ENCODE results near the gene GRIK3. TPM values are rescaled to one million over a fixed set of nuclear protein-coding genes. Genes with fewer than 3 reads are reported as not detected.

GRIK3 gene
- total RNA-seq, 1 donor from 2014 or later, result not detected

- no peak for DNase-seq (ENCODE audit: extremely low spot score, unreplicated experiment)
- no peaks in the 10 kb centered on the region for H3K9me3 Mint-ChIP-seq (ENCODE audit: unreplicated experiment)
- TF ChIP-seq CTCF (IDR thresholded peaks at IDR 0.05), result no peak
- no peak overlapping the region for H3K27ac Mint-ChIP-seq (ENCODE audit: unreplicated experiment)
- H3K4me3 Mint-ChIP-seq (ENCODE audit: unreplicated experiment), result no peak overlapping the region
- no peaks in the 10 kb centered on the region for H3K4me1 Mint-ChIP-seq (ENCODE audit: unreplicated experiment)
- H3K27me3 Mint-ChIP-seq (ENCODE audit: unreplicated experiment), result no peaks in the 10 kb centered on the region
- no peaks in the 10 kb centered on the region for H3K36me3 Mint-ChIP-seq (ENCODE audit: unreplicated experiment)
Measured at GRCh38 chr1:36835017-36835695, 199.2 kb downstream of the GRIK3 start.

GRCh38 chr1:36834586-36834985, 199.7 kb downstream of the GRIK3 start:
- Mint-ChIP-seq H3K9me3 (ENCODE audit: unreplicated experiment) (no peaks in the 10 kb centered on the region), H3K4me1 (ENCODE audit: unreplicated experiment) (no peaks in the 10 kb centered on the region), H3K27me3 (ENCODE audit: unreplicated experiment) (no peaks in the 10 kb centered on the region), H3K4me3 (ENCODE audit: unreplicated experiment) (no peak overlapping the region), H3K36me3 (ENCODE audit: unreplicated experiment) (no peaks in the 10 kb centered on the region), H3K27ac (ENCODE audit: unreplicated experiment) (no peak overlapping the region)
- DNase-seq (ENCODE audit: extremely low spot score, unreplicated experiment), result no peak
- TF ChIP-seq CTCF (IDR thresholded peaks at IDR 0.05), result no peak

DNA sequence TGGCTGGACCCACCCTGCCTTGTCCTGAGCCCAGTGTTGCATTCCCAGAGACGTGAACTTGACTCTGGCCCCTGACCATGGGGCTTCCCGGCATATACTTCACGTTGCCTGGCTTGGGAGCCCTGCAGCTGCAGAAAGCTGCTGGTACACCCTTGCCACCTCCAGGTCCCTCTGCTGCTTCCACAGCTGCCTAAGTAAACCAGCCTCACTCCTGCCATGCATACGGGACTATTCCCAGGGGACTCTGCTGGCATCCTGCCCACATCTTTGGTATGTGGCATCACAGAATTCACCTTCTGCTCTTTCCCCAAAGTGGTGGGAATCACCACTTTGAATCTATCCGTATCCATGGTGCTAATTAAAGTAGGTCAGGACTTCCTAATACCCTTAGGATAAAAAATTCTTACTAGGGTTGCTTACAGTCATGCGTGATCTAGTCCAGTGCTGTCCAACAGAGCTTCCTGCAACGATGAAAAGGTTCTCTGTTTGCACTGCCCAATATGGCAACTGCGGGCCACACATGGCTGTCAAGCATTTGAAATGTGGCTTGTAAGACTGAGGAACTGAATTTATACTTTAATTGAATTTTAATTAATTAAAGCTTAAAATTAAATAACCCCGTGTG, 203.0 kb downstream of the GRIK3 start:
- H3K4me1 Mint-ChIP-seq (ENCODE audit: unreplicated experiment), result no peaks in the 10 kb centered on the region
- no peaks in the 10 kb centered on the region for H3K27me3 Mint-ChIP-seq (ENCODE audit: unreplicated experiment)
- H3K36me3 Mint-ChIP-seq (ENCODE audit: unreplicated experiment), result no peaks in the 10 kb centered on the region
- TF ChIP-seq CTCF (IDR thresholded peaks at IDR 0.05), result no peak
- H3K4me3 Mint-ChIP-seq (ENCODE audit: unreplicated experiment), result no peak overlapping the region
- H3K9me3 Mint-ChIP-seq (ENCODE audit: unreplicated experiment), result no peaks in the 10 kb centered on the region
- DNase-seq (ENCODE audit: extremely low spot score, unreplicated experiment), result no peak
- no peak overlapping the region for H3K27ac Mint-ChIP-seq (ENCODE audit: unreplicated experiment)

- no peak for DNase-seq (ENCODE audit: extremely low spot score, unreplicated experiment)
- H3K27ac Mint-ChIP-seq (ENCODE audit: unreplicated experiment), result no peak overlapping the region
- H3K27me3 Mint-ChIP-seq (ENCODE audit: unreplicated experiment), result no peaks in the 10 kb centered on the region
- H3K4me1 Mint-ChIP-seq (ENCODE audit: unreplicated experiment), result no peaks in the 10 kb centered on the region
- no peaks in the 10 kb centered on the region for H3K9me3 Mint-ChIP-seq (ENCODE audit: unreplicated experiment)
- no peaks in the 10 kb centered on the region for H3K36me3 Mint-ChIP-seq (ENCODE audit: unreplicated experiment)
- TF ChIP-seq CTCF (IDR thresholded peaks at IDR 0.05), result no peak
- H3K4me3 Mint-ChIP-seq (ENCODE audit: unreplicated experiment), result no peak overlapping the region
Measured at GRCh38 chr1:36829961-36830360, 204.4 kb downstream of the GRIK3 start.

DNA sequence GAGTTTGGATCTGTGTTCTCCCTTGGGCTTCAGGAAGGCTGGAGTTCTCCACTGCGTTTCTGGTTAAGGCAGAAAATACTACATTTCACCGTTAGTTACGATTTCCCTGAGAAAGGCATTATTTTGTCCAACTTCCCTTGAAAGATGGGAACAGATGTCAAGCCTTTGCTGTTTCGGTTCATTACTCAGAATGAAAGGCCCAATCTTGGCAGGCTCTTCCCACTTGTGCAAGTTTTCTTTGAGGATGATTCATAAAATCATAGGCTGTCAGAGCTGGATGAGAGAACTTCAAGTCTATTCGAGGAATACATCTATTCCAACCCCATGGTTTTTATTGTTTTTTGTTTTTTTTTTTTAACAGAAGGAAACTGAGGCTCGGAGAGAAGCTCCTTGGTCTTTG, 205.2 kb downstream of the GRIK3 start:
- no peaks in the 10 kb centered on the region for H3K27me3 Mint-ChIP-seq (ENCODE audit: unreplicated experiment)
- no peaks in the 10 kb centered on the region for H3K9me3 Mint-ChIP-seq (ENCODE audit: unreplicated experiment)
- no peak overlapping the region for H3K4me3 Mint-ChIP-seq (ENCODE audit: unreplicated experiment)
- no peak overlapping the region for H3K27ac Mint-ChIP-seq (ENCODE audit: unreplicated experiment)
- no peak for TF ChIP-seq CTCF (IDR thresholded peaks at IDR 0.05)
- no peaks in the 10 kb centered on the region for H3K4me1 Mint-ChIP-seq (ENCODE audit: unreplicated experiment)
- H3K36me3 Mint-ChIP-seq (ENCODE audit: unreplicated experiment), result no peaks in the 10 kb centered on the region
- no peak for DNase-seq (ENCODE audit: extremely low spot score, unreplicated experiment)
